ENCODE measurements around the gene CRYBG2. TPM values are rescaled to one million over a fixed set of nuclear protein-coding genes. Genes with fewer than 3 reads are reported as not detected.

Gene CRYBG2
- total and polyA plus RNA-seq, 10 of the 15 experiments (the other 5 are each of a cell fraction or from before 2014, with no cell fraction given), result 0.03 to 1.2 (median 0.11) TPM; not detected in 4

DNA sequence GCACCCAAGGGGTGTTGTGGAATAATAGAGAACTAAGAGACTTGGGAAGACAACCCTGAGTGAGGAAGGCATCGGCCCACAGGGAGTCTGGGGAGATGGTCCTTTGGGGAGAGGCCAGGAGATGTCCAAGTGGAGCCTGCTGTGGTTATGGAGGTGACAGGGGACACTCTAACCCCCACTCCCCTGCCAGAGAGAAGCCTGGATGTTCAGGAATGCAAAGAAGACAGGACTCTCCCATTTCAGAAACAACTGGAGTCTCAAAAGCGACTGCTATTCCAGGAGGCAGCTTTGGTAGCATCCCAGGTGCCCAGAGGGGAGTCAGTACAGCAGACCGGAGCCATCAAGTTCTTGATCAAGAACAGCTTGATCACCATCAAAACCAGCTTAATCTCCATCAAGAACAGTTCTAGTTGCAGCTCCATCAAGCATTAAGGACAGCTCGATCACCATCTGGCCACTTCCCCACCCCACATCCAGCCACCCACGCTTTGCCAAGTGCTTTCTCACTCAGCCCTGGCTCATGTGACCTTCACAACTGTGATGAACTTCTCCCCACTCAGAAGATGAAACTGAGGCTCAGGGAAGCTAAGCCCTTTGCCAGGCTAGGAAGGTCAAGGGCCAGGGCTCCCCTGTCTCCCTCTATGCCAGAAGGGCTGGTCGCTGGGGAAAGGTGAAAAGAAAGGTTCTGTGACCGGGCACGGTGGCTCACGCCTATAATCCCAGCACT lies 35.4 kb downstream of the CRYBG2 start:
- Histone ChIP-seq H3K27ac (ENCODE audit: control insufficient read depth, insufficient read depth) (peak overlapping the region; percentile 89), H3K4me3 (peak overlapping the region; percentile 96), H4K20me1 (ENCODE audit: control insufficient read depth, insufficient read depth) (no peaks in the 10 kb centered on the region), H3K4me2 (ENCODE audit: control insufficient read depth, insufficient read depth) (peak overlapping the region; percentile 57), H3K79me2 (ENCODE audit: control insufficient read depth, insufficient read depth, low read length) (peaks cover 23% of the 10 kb centered on the region), H3K4me1 (ENCODE audit: control insufficient read depth, insufficient read depth, low read length) (peaks cover 54% of the 10 kb centered on the region), H3K27me3 (replicated peaks in 1 of 2; ENCODE audit: control insufficient read depth in 2 of 2, insufficient read depth in 2 of 2, low read length in 1 of 2) (no peaks in the 10 kb centered on the region), H3K9me3 (replicated peaks; ENCODE audit: control insufficient read depth, insufficient read depth, low read length) (no peaks in the 10 kb centered on the region), H3K36me3 (ENCODE audit: control insufficient read depth in 2 of 2, insufficient read depth in 2 of 2, low read length in 1 of 2) (peaks cover 0 to 3% of the 10 kb centered on the region in 2 experiments; a peak in 1 of 4 replicates), H3K9ac (ENCODE audit: control insufficient read depth, insufficient read depth, low read length) (peak overlapping the region; percentile 57), H2AFZ (ENCODE audit: control insufficient read depth, low read depth, low read length) (peak overlapping the region; percentile 20)
- ChIA-PET RAD21 (ENCODE audit: unreplicated experiment) (interaction anchor here (0.7 to 10.4 kb wide), 15 partner anchors 10 to 224 kb away, joined by 3 to 477 read pairs (median 5); partner anchors contain the start of genes CEP85, SH3BGRL3, UBXN11 and ZNF593), CTCF (interaction anchor here (0.6 to 11.6 kb wide), 19 partner anchors 8 to 464 kb away, joined by 3 to 879 read pairs (median 3); partner anchors contain the start of genes CEP85, PAFAH2, SH3BGRL3 and ZNF593), SMC1A (ENCODE audit: uncharacterized antibody, unreplicated experiment) (interaction anchor here (0.6 to 14.9 kb wide), 6 partner anchors 8 to 88 kb away, joined by 3 to 474 read pairs (median 22); partner anchors contain the start of genes SH3BGRL3 and UBXN11), POLR2A (interaction anchor here (0.6 to 10.6 kb wide), 13 partner anchors 11 to 1160 kb away, joined by 3 to 253 read pairs (median 5); partner anchors contain the start of genes CEP85, HMGN2, SH3BGRL3 and UBXN11)
- FAIRE-seq (peak; percentile 78), ATAC-seq (peak; percentile 46), DNase-seq (ENCODE audit: low read depth, low spot score) (no peak)
- WGBS (ENCODE audit: insufficient coverage, insufficient replicate concordance, low lambda C conversion rate, missing lambda C conversion rate), result 3% methylated on average over 9 of the region's 9 CpGs
- in situ Hi-C loops (cut with MboI), result no loop called here
- no TSS peak for BruUV-seq (replicated peaks)
- intact Hi-C loops (cut with micrococcal nuclease; ENCODE audit: unreplicated experiment), result loop anchor here (5.0 kb wide), 2 partner anchors 81 to 211 kb away; no protein-coding TSS in a partner anchor
- TF ChIP-seq, protein P1, sequence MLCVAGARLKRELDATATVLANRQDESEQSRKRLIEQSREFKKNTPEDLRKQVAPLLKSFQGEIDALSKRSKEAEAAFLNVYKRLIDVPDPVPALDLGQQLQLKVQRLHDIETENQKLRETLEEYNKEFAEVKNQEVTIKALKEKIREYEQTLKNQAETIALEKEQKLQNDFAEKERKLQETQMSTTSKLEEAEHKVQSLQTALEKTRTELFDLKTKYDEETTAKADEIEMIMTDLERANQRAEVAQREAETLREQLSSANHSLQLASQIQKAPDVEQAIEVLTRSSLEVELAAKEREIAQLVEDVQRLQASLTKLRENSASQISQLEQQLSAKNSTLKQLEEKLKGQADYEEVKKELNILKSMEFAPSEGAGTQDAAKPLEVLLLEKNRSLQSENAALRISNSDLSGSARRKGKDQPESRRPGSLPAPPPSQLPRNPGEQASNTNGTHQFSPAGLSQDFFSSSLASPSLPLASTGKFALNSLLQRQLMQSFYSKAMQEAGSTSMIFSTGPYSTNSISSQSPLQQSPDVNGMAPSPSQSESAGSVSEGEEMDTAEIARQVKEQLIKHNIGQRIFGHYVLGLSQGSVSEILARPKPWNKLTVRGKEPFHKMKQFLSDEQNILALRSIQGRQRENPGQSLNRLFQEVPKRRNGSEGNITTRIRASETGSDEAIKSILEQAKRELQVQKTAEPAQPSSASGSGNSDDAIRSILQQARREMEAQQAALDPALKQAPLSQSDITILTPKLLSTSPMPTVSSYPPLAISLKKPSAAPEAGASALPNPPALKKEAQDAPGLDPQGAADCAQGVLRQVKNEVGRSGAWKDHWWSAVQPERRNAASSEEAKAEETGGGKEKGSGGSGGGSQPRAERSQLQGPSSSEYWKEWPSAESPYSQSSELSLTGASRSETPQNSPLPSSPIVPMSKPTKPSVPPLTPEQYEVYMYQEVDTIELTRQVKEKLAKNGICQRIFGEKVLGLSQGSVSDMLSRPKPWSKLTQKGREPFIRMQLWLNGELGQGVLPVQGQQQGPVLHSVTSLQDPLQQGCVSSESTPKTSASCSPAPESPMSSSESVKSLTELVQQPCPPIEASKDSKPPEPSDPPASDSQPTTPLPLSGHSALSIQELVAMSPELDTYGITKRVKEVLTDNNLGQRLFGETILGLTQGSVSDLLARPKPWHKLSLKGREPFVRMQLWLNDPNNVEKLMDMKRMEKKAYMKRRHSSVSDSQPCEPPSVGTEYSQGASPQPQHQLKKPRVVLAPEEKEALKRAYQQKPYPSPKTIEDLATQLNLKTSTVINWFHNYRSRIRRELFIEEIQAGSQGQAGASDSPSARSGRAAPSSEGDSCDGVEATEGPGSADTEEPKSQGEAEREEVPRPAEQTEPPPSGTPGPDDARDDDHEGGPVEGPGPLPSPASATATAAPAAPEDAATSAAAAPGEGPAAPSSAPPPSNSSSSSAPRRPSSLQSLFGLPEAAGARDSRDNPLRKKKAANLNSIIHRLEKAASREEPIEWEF (IDR thresholded peaks at IDR 0.05; ENCODE audit: insufficient replicate concordance, low read depth, low read length), result no peak
- peak; percentile 8; the same call in 1 of the 2 replicates for TF ChIP-seq PML (IDR thresholded peaks at IDR 0.05; ENCODE audit: low read length)
- TF ChIP-seq ZNF217 (IDR thresholded peaks at IDR 0.05), result peak; percentile 31; the same call in 1 of the 2 replicates
- TF ChIP-seq IKZF2 (IDR thresholded peaks at IDR 0.05), result peak; percentile 40 to 47; a peak in 2 of 4 replicates
- TF ChIP-seq, protein P2, sequence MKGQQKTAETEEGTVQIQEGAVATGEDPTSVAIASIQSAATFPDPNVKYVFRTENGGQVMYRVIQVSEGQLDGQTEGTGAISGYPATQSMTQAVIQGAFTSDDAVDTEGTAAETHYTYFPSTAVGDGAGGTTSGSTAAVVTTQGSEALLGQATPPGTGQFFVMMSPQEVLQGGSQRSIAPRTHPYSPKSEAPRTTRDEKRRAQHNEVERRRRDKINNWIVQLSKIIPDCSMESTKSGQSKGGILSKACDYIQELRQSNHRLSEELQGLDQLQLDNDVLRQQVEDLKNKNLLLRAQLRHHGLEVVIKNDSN (IDR thresholded peaks at IDR 0.05; ENCODE audit: borderline replicate concordance, extremely low read length, insufficient read depth, low read depth, low read length), result peak; percentile 60
- peak; percentile 19; the same call in 1 of the 2 replicates for TF ChIP-seq YY1 (IDR thresholded peaks at IDR 0.05; ENCODE audit: low read depth, low read length)
- TF ChIP-seq, protein P3, sequence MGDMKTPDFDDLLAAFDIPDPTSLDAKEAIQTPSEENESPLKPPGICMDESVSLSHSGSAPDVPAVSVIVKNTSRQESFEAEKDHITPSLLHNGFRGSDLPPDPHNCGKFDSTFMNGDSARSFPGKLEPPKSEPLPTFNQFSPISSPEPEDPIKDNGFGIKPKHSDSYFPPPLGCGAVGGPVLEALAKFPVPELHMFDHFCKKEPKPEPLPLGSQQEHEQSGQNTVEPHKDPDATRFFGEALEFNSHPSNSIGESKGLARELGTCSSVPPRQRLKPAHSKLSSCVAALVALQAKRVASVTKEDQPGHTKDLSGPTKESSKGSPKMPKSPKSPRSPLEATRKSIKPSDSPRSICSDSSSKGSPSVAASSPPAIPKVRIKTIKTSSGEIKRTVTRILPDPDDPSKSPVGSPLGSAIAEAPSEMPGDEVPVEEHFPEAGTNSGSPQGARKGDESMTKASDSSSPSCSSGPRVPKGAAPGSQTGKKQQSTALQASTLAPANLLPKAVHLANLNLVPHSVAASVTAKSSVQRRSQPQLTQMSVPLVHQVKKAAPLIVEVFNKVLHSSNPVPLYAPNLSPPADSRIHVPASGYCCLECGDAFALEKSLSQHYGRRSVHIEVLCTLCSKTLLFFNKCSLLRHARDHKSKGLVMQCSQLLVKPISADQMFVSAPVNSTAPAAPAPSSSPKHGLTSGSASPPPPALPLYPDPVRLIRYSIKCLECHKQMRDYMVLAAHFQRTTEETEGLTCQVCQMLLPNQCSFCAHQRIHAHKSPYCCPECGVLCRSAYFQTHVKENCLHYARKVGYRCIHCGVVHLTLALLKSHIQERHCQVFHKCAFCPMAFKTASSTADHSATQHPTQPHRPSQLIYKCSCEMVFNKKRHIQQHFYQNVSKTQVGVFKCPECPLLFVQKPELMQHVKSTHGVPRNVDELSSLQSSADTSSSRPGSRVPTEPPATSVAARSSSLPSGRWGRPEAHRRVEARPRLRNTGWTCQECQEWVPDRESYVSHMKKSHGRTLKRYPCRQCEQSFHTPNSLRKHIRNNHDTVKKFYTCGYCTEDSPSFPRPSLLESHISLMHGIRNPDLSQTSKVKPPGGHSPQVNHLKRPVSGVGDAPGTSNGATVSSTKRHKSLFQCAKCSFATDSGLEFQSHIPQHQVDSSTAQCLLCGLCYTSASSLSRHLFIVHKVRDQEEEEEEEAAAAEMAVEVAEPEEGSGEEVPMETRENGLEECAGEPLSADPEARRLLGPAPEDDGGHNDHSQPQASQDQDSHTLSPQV (IDR thresholded peaks at IDR 0.05), result no peak
- peak; percentile 65; the same call in 1 of the 2 replicates for TF ChIP-seq SPI1 (IDR thresholded peaks at IDR 0.05; ENCODE audit: borderline replicate concordance, insufficient read depth, low read depth, low read length)
- TF ChIP-seq DPF2 (IDR thresholded peaks at IDR 0.05), result peak; percentile 25; the same call in 1 of the 2 replicates
- peak; percentile 59; the same call in 1 of the 2 replicates for TF ChIP-seq CHD2 (IDR thresholded peaks at IDR 0.05; ENCODE audit: borderline replicate concordance, low read depth, low read length)

Measured in GM12878 (cell line).